ENCODE measurements around the gene ZRANB1. TPM values are rescaled to one million over a fixed set of nuclear protein-coding genes. Genes with fewer than 3 reads are reported as not detected.

The ZRANB1 gene
- total and polyA plus RNA-seq, 2 donors from 2014 or later, result 8.9 to 17.5 TPM

DNA sequence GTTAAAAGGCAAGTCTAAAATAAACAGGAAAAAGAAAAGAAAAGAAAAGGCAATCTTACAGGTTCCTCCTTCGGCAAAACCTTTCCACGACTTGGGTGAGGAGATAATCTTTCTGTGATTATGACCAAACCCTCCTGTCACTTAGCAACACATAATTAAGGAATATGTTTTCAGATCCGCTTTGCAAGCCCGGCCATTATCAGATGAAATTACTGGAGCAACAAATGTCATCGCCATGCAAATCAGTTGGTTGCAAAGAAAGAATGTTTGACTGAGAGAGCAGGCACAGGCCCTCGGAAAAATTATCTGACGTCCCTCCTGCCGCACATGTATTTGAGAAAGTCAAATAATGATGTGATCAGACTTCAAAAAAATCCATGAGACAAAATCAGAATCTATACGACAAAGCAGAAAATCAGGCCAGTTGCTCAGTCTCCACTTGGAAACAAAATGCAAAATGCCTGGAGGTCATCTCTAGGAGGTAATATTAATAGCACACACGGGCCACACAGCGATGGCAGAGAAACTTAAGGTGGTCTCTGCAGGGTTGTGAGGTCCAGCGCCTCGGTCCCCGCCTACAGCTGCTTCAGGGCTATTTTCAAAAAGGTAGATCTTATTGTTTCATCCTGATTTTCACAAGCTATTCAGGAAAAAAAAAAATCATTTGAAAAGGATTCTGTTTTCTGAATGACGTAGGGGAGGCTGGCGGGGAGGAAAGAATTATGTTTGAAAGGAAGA is 82.7 kb downstream of the ZRANB1 start:
- H3K9ac ChIP-seq (ENCODE audit: low read length in 3 of 3), result no peak overlapping the region
- intact Hi-C loops (cut with DNase I), result no loop called here
- H3K27me3 ChIP-seq (ENCODE audit: control insufficient read depth, insufficient read depth, low read length), result no peaks in the 10 kb centered on the region
- FAIRE-seq, result no peak
- H3K4me3 ChIP-seq (ENCODE audit: low read length in 3 of 3), result peak overlapping the region in 1 of 3 donors; percentile 17
- TF ChIP-seq, protein P1, sequence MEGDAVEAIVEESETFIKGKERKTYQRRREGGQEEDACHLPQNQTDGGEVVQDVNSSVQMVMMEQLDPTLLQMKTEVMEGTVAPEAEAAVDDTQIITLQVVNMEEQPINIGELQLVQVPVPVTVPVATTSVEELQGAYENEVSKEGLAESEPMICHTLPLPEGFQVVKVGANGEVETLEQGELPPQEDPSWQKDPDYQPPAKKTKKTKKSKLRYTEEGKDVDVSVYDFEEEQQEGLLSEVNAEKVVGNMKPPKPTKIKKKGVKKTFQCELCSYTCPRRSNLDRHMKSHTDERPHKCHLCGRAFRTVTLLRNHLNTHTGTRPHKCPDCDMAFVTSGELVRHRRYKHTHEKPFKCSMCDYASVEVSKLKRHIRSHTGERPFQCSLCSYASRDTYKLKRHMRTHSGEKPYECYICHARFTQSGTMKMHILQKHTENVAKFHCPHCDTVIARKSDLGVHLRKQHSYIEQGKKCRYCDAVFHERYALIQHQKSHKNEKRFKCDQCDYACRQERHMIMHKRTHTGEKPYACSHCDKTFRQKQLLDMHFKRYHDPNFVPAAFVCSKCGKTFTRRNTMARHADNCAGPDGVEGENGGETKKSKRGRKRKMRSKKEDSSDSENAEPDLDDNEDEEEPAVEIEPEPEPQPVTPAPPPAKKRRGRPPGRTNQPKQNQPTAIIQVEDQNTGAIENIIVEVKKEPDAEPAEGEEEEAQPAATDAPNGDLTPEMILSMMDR (IDR thresholded peaks at IDR 0.05; ENCODE audit: borderline replicate concordance, extremely low read depth, insufficient read depth), result no peak
- peaks cover 0 to 8% (median 0%) of the 10 kb centered on the region in 3 donors for H3K36me3 ChIP-seq (ENCODE audit: control insufficient read depth in 2 of 3, insufficient read depth in 3 of 3, low read length in 3 of 3)
- DNase-seq, result no peak
- peaks cover 0 to 2% (median 0%) of the 10 kb centered on the region in 3 donors for H3K9me3 ChIP-seq (ENCODE audit: control insufficient read depth in 2 of 3, insufficient read depth in 1 of 3, low read length in 3 of 3)
- H3K4me1 ChIP-seq (ENCODE audit: control insufficient read depth in 2 of 3, insufficient read depth in 2 of 3, low read depth in 1 of 3, low read length in 3 of 3), result peaks cover 0 to 29% (median 14%) of the 10 kb centered on the region in 3 donors
- no peak overlapping the region for H3K27ac ChIP-seq (ENCODE audit: low read depth in 2 of 2, low read length in 2 of 2)

- TF ChIP-seq, protein P1 (IDR thresholded peaks at IDR 0.05; ENCODE audit: borderline replicate concordance, extremely low read depth, insufficient read depth), result no peak
- Histone ChIP-seq H3K27me3 (ENCODE audit: control insufficient read depth, insufficient read depth, low read length) (no peaks in the 10 kb centered on the region), H3K36me3 (ENCODE audit: control insufficient read depth in 2 of 3, insufficient read depth in 3 of 3, low read length in 3 of 3) (peaks cover 0 to 8% (median 0%) of the 10 kb centered on the region in 3 donors), H3K27ac (ENCODE audit: low read depth in 2 of 2, low read length in 2 of 2) (no peak overlapping the region), H3K9ac (ENCODE audit: low read length in 3 of 3) (no peak overlapping the region), H3K9me3 (ENCODE audit: control insufficient read depth in 2 of 3, insufficient read depth in 1 of 3, low read length in 3 of 3) (no peaks in the 10 kb centered on the region), H3K4me1 (ENCODE audit: control insufficient read depth in 2 of 3, insufficient read depth in 2 of 3, low read depth in 1 of 3, low read length in 3 of 3) (peaks cover 0 to 29% (median 12%) of the 10 kb centered on the region in 3 donors), H3K4me3 (ENCODE audit: low read length in 3 of 3) (no peak overlapping the region)
- DNase-seq (no peak), FAIRE-seq (no peak)
- intact Hi-C loops (cut with DNase I), result no loop called here
Observed at GRCh38 chr10:125025341-125025740, 83.4 kb downstream of the ZRANB1 start.

DNA sequence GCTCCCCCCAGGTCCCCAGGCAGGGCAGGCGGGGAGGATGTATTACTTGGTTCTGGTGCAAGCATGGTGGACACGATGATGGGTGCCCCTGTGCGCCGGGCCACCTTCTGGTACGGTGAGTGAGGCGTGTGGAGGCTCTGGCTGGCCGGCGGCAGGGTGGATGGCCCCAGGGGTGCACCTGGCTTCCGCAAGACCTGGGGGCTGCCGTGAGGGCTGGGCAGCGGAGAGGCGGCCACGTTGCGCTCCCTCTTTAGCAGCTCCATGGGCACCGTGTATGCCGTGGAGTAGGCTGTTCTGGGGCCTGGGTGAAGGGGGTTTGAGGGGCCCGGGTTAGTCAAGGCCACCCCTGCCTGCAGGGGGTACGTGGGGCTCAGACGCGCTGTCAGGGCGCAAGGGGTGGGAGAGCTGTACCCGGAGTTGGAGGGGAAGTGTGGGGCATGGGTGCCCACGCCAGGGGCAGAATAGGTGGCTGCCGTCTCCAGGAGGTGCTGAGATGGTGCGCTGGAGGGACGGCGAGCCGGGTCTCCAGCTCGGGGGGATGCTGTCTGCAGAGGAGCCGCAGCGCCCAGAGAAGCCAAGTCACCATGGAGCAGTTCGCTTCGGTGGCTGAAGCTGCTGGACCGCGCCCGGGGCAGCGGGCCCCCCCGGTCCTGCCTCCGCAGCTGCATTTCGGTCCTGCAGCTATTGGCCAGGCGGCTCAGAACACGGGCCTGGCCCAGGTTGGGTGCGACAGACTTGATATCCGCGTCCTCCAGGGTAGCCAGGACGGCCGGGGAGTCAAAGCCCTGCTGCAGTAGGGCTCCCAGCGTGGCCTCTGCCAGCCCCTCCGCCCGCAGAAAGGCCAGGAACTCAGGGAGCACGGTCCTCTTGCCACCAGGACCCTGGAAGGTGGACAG is 84.4 kb downstream of the ZRANB1 start:
- TF ChIP-seq, protein P1 (IDR thresholded peaks at IDR 0.05; ENCODE audit: borderline replicate concordance, extremely low read depth, insufficient read depth), result no peak
- Histone ChIP-seq H3K4me1 (ENCODE audit: control insufficient read depth in 2 of 3, insufficient read depth in 2 of 3, low read depth in 1 of 3, low read length in 3 of 3) (peaks cover 0 to 30% (median 12%) of the 10 kb centered on the region in 3 donors), H3K36me3 (ENCODE audit: control insufficient read depth in 2 of 3, insufficient read depth in 3 of 3, low read length in 3 of 3) (peaks cover 0 to 4% (median 0%) of the 10 kb centered on the region in 3 donors), H3K27me3 (ENCODE audit: control insufficient read depth, insufficient read depth, low read length) (no peaks in the 10 kb centered on the region), H3K9me3 (ENCODE audit: control insufficient read depth in 2 of 3, insufficient read depth in 1 of 3, low read length in 3 of 3) (no peaks in the 10 kb centered on the region), H3K4me3 (ENCODE audit: low read length in 3 of 3) (no peak overlapping the region), H3K27ac (ENCODE audit: low read depth in 2 of 2, low read length in 2 of 2) (no peak overlapping the region), H3K9ac (ENCODE audit: low read length in 3 of 3) (no peak overlapping the region)
- intact Hi-C loops (cut with DNase I), result no loop called here
- DNase-seq (peak in 1 of 5 donors; percentile 64), FAIRE-seq (no peak)
